Mucosa of descending colon (tissue), 3 donors: ENCODE results near the gene CSTF1. TPM values are rescaled to one million over a fixed set of nuclear protein-coding genes. Genes with fewer than 3 reads are reported as not detected.

Source experiments
- ATAC-seq: fragments of 200-7000 bp; cut with Tn5 transposase; one replicate; pipeline ENCODE4 v1.9.1; 2020; ENCODE audit warnings: mild to moderate bottlenecking, moderate library complexity
- DNase-seq, 3 donors: peaks; one replicate each; pipeline ENCODE4 v3.0.0-alpha.2; 2020
- H3K36me3 ChIP-seq: fragments of 200-600 bp; one replicate; pipeline ENCODE4 v1.8.0; 2021; ENCODE audit warnings: low read depth, mild to moderate bottlenecking
- H3K4me1 ChIP-seq: fragments of 200-600 bp; one replicate; pipeline ENCODE4 v1.8.0; 2021; ENCODE audit warnings: low read depth, mild to moderate bottlenecking
- H3K4me3 ChIP-seq: fragments of 200-600 bp; one replicate; pipeline ENCODE4 v1.8.0; 2021; ENCODE audit warnings: mild to moderate bottlenecking
- H3K9me3 ChIP-seq: fragments of 200-600 bp; one replicate; pipeline ENCODE4 v1.8.0; 2021; ENCODE audit warnings: mild to moderate bottlenecking
- CTCF ChIP-seq: fragments of 200-600 bp; IDR thresholded peaks from one replicate; pipeline ENCODE4 v1.8.0; 2022; ENCODE audit warnings: antibody characterized with exemption, mild to moderate bottlenecking
- intact Hi-C, 2 donors: fragments of 100-400 bp; cut with DNase I in 1 of 2; cut with micrococcal nuclease in 1 of 2; formaldehyde crosslinking; loops; one replicate each; pipeline versions ENCODE4 v1.11.0 to v1.11.1; 2022; cut with DNase I, micrococcal nuclease
- total RNA-seq, 3 donors: library from RNA; stranded (reverse); fragmentation: NEBNext Ultra II Directional in 2 of 3; extraction: Animal tissue kit (Norgen Biotek cat#: 25700) in 2 of 3; gene quantifications; one replicate each; pipeline versions ENCODE4 v1.2.1 to v1.2.4, GENCODE V29; 2021 to 2023
- donor health status: DM: no; HTN: no; CAD: no; lungs with moderate emphysema.
- donor health status: DM: no; HTN: no; CAD: no.
- donor health status: DM: no; HTN: yes; CAD: no.

Gene CSTF1
- total RNA-seq, 3 donors from 2014 or later, result 23.0 to 27.3 (median 25.2) TPM

GRCh38 chr20:56453352-56453751, 60.9 kb downstream of the CSTF1 start:
- H3K36me3 ChIP-seq, result no peaks in the 10 kb centered on the region
- no peak overlapping the region for H3K4me3 ChIP-seq
- intact Hi-C loops, result no loop called here
- H3K4me1 ChIP-seq, result no peaks in the 10 kb centered on the region
- TF ChIP-seq CTCF, result no peak
- H3K9me3 ChIP-seq, result no peaks in the 10 kb centered on the region
- no peak for DNase-seq
- ATAC-seq, result no peak

- DNase-seq (no peak), ATAC-seq (no peak)
- TF ChIP-seq CTCF, result no peak
- Histone ChIP-seq H3K4me1 (no peaks in the 10 kb centered on the region), H3K4me3 (no peak overlapping the region), H3K36me3 (no peaks in the 10 kb centered on the region), H3K9me3 (no peaks in the 10 kb centered on the region)
- intact Hi-C loops, result no loop called here
These were observed 62.3 kb downstream of the CSTF1 start for GRCh38 chr20:56454754-56455153.

Other genes with a start within 250 kb of the CSTF1 start
- not detected for gene MC3R, start 143.9 kb upstream of the CSTF1 start, total RNA-seq
- 10 to 100 TPM; 27.5 to 49.5 (median 31.5) TPM for gene FAM210B, start 33.7 kb upstream of the CSTF1 start, total RNA-seq
- 10 to 100 TPM in 2 of 3 donors, 1 to 10 TPM in 1; 7.9 to 24.8 (median 11.2) TPM for gene AURKA, start 430 bp upstream of the CSTF1 start, total RNA-seq
- gene CASS4, start 19.6 kb downstream of the CSTF1 start, total RNA-seq, result 1 to 10 TPM in 1 of 3 donors, under 1 TPM in 2; 0.61 to 1.0 (median 0.77) TPM
- gene RTF2, start 76.0 kb downstream of the CSTF1 start, total RNA-seq, result 10 to 100 TPM; 74.5 to 87.0 (median 76.4) TPM
- gene FAM209A, start 132.1 kb downstream of the CSTF1 start, total RNA-seq, result under 1 TPM; 0.32 to 0.77 (median 0.44) TPM
- not detected for gene FAM209B, start 140.6 kb downstream of the CSTF1 start, total RNA-seq
- 10 to 100 TPM in 1 of 3 donors, under 1 TPM in 2; 0.52 to 12.4 (median 0.75) TPM for gene TFAP2C, start 236.7 kb downstream of the CSTF1 start, total RNA-seq